ENCODE data around the gene ARL11. TPM values are rescaled to one million over a fixed set of nuclear protein-coding genes. Genes with fewer than 3 reads are reported as not detected.

ARL11 gene
- total and polyA plus RNA-seq, 2 of the 4 experiments (the other 2 are of a cell fraction): not detected

DNA sequence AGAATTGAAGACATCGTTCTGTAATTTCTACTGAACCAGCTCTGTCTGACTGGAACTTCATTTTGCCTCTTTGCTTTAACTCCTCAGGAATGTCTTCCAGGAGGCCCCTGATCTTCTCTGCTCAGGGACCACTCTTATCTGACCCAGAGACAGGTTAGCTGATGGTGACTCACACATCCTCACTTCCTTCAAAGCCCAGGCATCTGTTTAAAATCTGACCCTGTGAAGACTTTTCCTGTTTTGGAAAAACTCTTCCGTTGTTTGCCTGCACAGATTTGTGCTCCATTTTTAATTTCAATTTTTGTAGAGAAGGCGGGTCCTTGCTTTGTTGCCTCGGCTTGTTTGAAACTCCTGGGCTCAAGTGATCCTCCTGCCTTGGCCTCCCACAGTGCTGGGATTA lies 1.6 kb downstream of the ARL11 start:
- H4K5ac ChIP-seq (ENCODE audit: low read depth, low read length): no peak overlapping the region
- no peak overlapping the region for H2AK5ac ChIP-seq (ENCODE audit: low read depth, low read length)
- no peak overlapping the region for H2BK5ac ChIP-seq (ENCODE audit: low read depth, low read length, poor library complexity, severe bottlenecking)
- no peak overlapping the region for H3K4me2 ChIP-seq (ENCODE audit: low read depth, low read length)
- no peak overlapping the region for H3K56ac ChIP-seq (ENCODE audit: extremely low read depth, insufficient read depth, low read length)
- H3K36me3 ChIP-seq (ENCODE audit: control insufficient read depth, insufficient read depth, low read length): no peaks in the 10 kb centered on the region
- H3K79me1 ChIP-seq (ENCODE audit: low read depth in 1 of 2, low read length in 2 of 2): no peaks in the 10 kb centered on the region
- H2AFZ ChIP-seq (replicated peaks; ENCODE audit: low read length, poor library complexity): no peak overlapping the region
- in situ Hi-C loops (cut with MboI; ENCODE audit: low sequenced_read_pairs): no loop called here
- 0 out of 2 replicates have a peak, but pooled peaks cover 4% of the 10 kb centered on the region for H3K9me1 ChIP-seq (ENCODE audit: insufficient read depth, low read length)
- ChIA-PET POLR2A (ENCODE audit: unreplicated experiment) (no interaction called here), CTCF (no interaction called here)
- no peak overlapping the region for H3K4me3 ChIP-seq (ENCODE audit: insufficient read depth, low read depth, low read length)
- TF ChIP-seq, protein P1, sequence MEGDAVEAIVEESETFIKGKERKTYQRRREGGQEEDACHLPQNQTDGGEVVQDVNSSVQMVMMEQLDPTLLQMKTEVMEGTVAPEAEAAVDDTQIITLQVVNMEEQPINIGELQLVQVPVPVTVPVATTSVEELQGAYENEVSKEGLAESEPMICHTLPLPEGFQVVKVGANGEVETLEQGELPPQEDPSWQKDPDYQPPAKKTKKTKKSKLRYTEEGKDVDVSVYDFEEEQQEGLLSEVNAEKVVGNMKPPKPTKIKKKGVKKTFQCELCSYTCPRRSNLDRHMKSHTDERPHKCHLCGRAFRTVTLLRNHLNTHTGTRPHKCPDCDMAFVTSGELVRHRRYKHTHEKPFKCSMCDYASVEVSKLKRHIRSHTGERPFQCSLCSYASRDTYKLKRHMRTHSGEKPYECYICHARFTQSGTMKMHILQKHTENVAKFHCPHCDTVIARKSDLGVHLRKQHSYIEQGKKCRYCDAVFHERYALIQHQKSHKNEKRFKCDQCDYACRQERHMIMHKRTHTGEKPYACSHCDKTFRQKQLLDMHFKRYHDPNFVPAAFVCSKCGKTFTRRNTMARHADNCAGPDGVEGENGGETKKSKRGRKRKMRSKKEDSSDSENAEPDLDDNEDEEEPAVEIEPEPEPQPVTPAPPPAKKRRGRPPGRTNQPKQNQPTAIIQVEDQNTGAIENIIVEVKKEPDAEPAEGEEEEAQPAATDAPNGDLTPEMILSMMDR (conservative IDR thresholded peaks at IDR 0.05; ENCODE audit: low read depth, low read length): no peak
- TF ChIP-seq NFE2L2 (IDR thresholded peaks at IDR 0.05; ENCODE audit: low read depth, low read length) (no peak), RAD21 (IDR thresholded peaks at IDR 0.05; ENCODE audit: low read length) (no peak), CHD1 (IDR thresholded peaks at IDR 0.05; ENCODE audit: low read depth, low read length) (no peak), RFX5 (IDR thresholded peaks at IDR 0.05; ENCODE audit: low read depth, low read length) (no peak), POLR2A (IDR thresholded peaks at IDR 0.05; ENCODE audit: low read depth, low read length) (no peak), MAFK (IDR thresholded peaks at IDR 0.05; ENCODE audit: low read depth, low read length) (no peak), MAZ (IDR thresholded peaks at IDR 0.05; ENCODE audit: borderline replicate concordance, low read depth, low read length) (no peak), MXI1 (IDR thresholded peaks at IDR 0.05; ENCODE audit: borderline replicate concordance, low read depth, low read length) (no peak), BHLHE40 (IDR thresholded peaks at IDR 0.05; ENCODE audit: low read depth, low read length) (no peak), RCOR1 (IDR thresholded peaks at IDR 0.05; ENCODE audit: insufficient replicate concordance, low read length) (no peak), CEBPB (IDR thresholded peaks at IDR 0.05; ENCODE audit: low read depth, low read length) (no peak)
- TF ChIP-seq, protein P2, sequence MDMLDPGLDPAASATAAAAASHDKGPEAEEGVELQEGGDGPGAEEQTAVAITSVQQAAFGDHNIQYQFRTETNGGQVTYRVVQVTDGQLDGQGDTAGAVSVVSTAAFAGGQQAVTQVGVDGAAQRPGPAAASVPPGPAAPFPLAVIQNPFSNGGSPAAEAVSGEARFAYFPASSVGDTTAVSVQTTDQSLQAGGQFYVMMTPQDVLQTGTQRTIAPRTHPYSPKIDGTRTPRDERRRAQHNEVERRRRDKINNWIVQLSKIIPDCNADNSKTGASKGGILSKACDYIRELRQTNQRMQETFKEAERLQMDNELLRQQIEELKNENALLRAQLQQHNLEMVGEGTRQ (IDR thresholded peaks at IDR 0.05; ENCODE audit: low read depth, low read length): no peak
- intact Hi-C loops (cut with micrococcal nuclease): no loop called here
- H3K9ac ChIP-seq (ENCODE audit: low read depth, low read length): no peak overlapping the region
- H4K20me1 ChIP-seq (ENCODE audit: insufficient read depth, low read length): no peaks in the 10 kb centered on the region
- H4K91ac ChIP-seq (ENCODE audit: insufficient read depth, low read depth, low read length): no peak overlapping the region
- no peak overlapping the region for H2BK120ac ChIP-seq (ENCODE audit: low read depth, low read length)
- DNase-seq (peak; percentile 25), ATAC-seq (ENCODE audit: low read depth) (0 out of 2 replicates have a peak, but pooled peaks have one; percentile 30)
- peaks cover 5% of the 10 kb centered on the region; the same call in 1 of the 2 replicates for H3K4me1 ChIP-seq (ENCODE audit: control insufficient read depth, insufficient read depth, low read length)
- H2BK15ac ChIP-seq (ENCODE audit: low read depth, low read length): no peak overlapping the region
- H3K27me3 ChIP-seq (ENCODE audit: control insufficient read depth, insufficient read depth, low read length): no peaks in the 10 kb centered on the region
- no peak overlapping the region for H4K8ac ChIP-seq (ENCODE audit: low read depth in 2 of 2, low read length in 2 of 2)
- dilution Hi-C loops (cut with HindIII; ENCODE audit: low sequenced_read_pairs, unreplicated experiment): no loop called here
- no peak overlapping the region for H3K23ac ChIP-seq (ENCODE audit: low read depth, low read length)
- no peak overlapping the region for H2AK9ac ChIP-seq (replicated peaks; ENCODE audit: low read depth, low read length, poor library complexity)
- no CpG with 5 or more reads among the region's 4 CpGs for WGBS, 2 experiments (ENCODE audit: extremely low coverage in 2 of 2, insufficient read length in 1 of 2)
- H2BK20ac ChIP-seq (ENCODE audit: low read depth, low read length): no peak overlapping the region
- no peak overlapping the region for H3K4ac ChIP-seq (ENCODE audit: low read depth, low read length)
- H3K9me3 ChIP-seq (ENCODE audit: control insufficient read depth, insufficient read depth, low read length): no peaks in the 10 kb centered on the region
- H3K18ac ChIP-seq (ENCODE audit: low read depth, low read length): no peak overlapping the region
- no peak overlapping the region for H3K14ac ChIP-seq (replicated peaks; ENCODE audit: low read depth, low read length)
- no peak overlapping the region for H3K27ac ChIP-seq (ENCODE audit: insufficient read depth, low read length)
- BruUV-seq (replicated peaks): no TSS peak
